Neural progenitor cell (in vitro differentiated cells): Measurements from ENCODE around the gene VAMP7. TPM values are rescaled to one million over a fixed set of nuclear protein-coding genes. Genes with fewer than 3 reads are reported as not detected.
"Not testable (repeated sequence)": the region's sequence is repeated elsewhere in the genome, so short reads cannot be mapped to it uniquely, and the experiment has no call there.

Source experiments
- DNase-seq: peaks from one replicate; pipeline ENCODE4 v3.0.0-alpha.2; 2016; ENCODE audit warnings: low spot score
- H2AFZ ChIP-seq: fragments of 200-600 bp; sonication (generic); replicated peaks from 2 replicates; pipeline ENCODE4 v1.6.1; 2016; ENCODE audit warnings: antibody characterized with exemption
- H3F3A ChIP-seq: fragments of 200-600 bp; sonication (generic); 2 replicates; pipeline ENCODE4 v1.6.1; 2016; ENCODE audit warnings: antibody characterized with exemption, low read depth
- H3K27ac ChIP-seq: fragments of 200-600 bp; sonication (generic); 2 replicates; pipeline ENCODE4 v1.5.1; 2016; ENCODE audit warnings: mild to moderate bottlenecking
- H3K27me3 ChIP-seq: fragments of 200-600 bp; sonication (generic); 2 replicates; pipeline ENCODE4 v1.6.1; 2016; ENCODE audit warnings: mild to moderate bottlenecking, moderate library complexity
- H3K36me3 ChIP-seq: fragments of 200-600 bp; sonication (generic); 2 replicates; pipeline ENCODE4 v1.5.1; 2016
- H3K4me1 ChIP-seq: fragments of 200-600 bp; sonication (generic); 2 replicates; pipeline ENCODE4 v1.6.1; 2016; ENCODE audit warnings: mixed run types
- H3K4me2 ChIP-seq: fragments of 200-600 bp; sonication (generic); 2 replicates; pipeline ENCODE4 v1.6.1; 2016
- H3K4me3 ChIP-seq: fragments of 200-600 bp; sonication (generic); 2 replicates; pipeline ENCODE4 v1.5.1; 2016
- H3K79me2 ChIP-seq: fragments of 200-600 bp; sonication (generic); 2 replicates; pipeline ENCODE4 v1.6.1; 2016; ENCODE audit warnings: low read depth
- H3K9ac ChIP-seq: fragments of 200-600 bp; sonication (generic); 2 replicates; pipeline ENCODE4 v1.6.1; 2016
- H3K9me3 ChIP-seq: fragments of 200-600 bp; sonication (generic); 2 replicates; pipeline ENCODE4 v1.5.1; 2016; ENCODE audit warnings: low read depth
- H4K20me1 ChIP-seq: fragments of 200-600 bp; sonication (generic); 2 replicates; pipeline ENCODE4 v1.6.1; 2016; ENCODE audit warnings: low read depth
- H3K27ac Mint-ChIP-seq: 3 replicates; pipeline ENCODE4 v1.8.0; 2021; ENCODE audit warnings: mixed read lengths
- H3K27me3 Mint-ChIP-seq: 2 replicates; pipeline ENCODE4 v1.8.0; 2022; ENCODE audit warnings: low read depth, mild to moderate bottlenecking, inconsistent platforms, moderate library complexity, mixed read lengths; ENCODE audit not compliant: insufficient read depth
- H3K36me3 Mint-ChIP-seq: 3 replicates; pipeline ENCODE4 v1.8.0; 2021; ENCODE audit warnings: mixed read lengths
- H3K4me1 Mint-ChIP-seq: 3 replicates; pipeline ENCODE4 v1.8.0; 2021; ENCODE audit warnings: mixed read lengths
- H3K4me3 Mint-ChIP-seq: 3 replicates; pipeline ENCODE4 v1.8.0; 2021; ENCODE audit warnings: mild to moderate bottlenecking, moderate library complexity, mixed read lengths
- H3K9me3 Mint-ChIP-seq: 3 replicates; pipeline ENCODE4 v1.8.0; 2020; ENCODE audit warnings: mixed read lengths
- CTCF ChIP-seq: fragments of 200-600 bp; sonication (generic); IDR thresholded peaks from 2 replicates; pipeline ENCODE4 v1.5.1; 2017; ENCODE audit warnings: antibody characterized with exemption, mild to moderate bottlenecking
- EZH2 ChIP-seq: fragments of 200-600 bp; sonication (generic); IDR thresholded peaks from 2 replicates; pipeline ENCODE4 v1.6.1; 2017; ENCODE audit warnings: antibody characterized with exemption, mild to moderate bottlenecking, moderate library complexity
- EZH2phosphoT487 ChIP-seq: fragments of 200-600 bp; sonication (generic); IDR thresholded peaks from 2 replicates; pipeline ENCODE4 v1.6.1; 2017; ENCODE audit warnings: antibody characterized with exemption
- small RNA-seq: library from RNA; depleted of rRNA; stranded (forward); fragments of <200 nt; gene quantifications from one replicate; pipeline ENCODE3, GENCODE V24; 2015
- total RNA-seq: library from RNA; depleted of rRNA; stranded (reverse); fragments of >200 nt; gene quantifications from 2 replicates; pipeline ENCODE4 v1.2.3, GENCODE V29; 2015; ENCODE audit warnings: low replicate concordance

Gene VAMP7
- total RNA-seq, 1 donor from 2014 or later = 43.8 TPM

- no peaks in the 10 kb centered on the region for H3K9me3 ChIP-seq
- H3K9me3 Mint-ChIP-seq = peaks cover 10% of the 10 kb centered on the region
- DNase-seq = no peak
- H3F3A ChIP-seq = no peaks in the 10 kb centered on the region
- H3K4me1 ChIP-seq = no peaks in the 10 kb centered on the region
- H3K36me3 ChIP-seq = no peaks in the 10 kb centered on the region
- H3K4me3 Mint-ChIP-seq = no peak overlapping the region
- H3K4me1 Mint-ChIP-seq = no peaks in the 10 kb centered on the region
- no peak overlapping the region for H2AFZ ChIP-seq
- no peak overlapping the region for H3K4me2 ChIP-seq
- H3K79me2 ChIP-seq = no peaks in the 10 kb centered on the region
- H3K27ac Mint-ChIP-seq = no peak overlapping the region
- peaks cover 4% of the 10 kb centered on the region for H3K27me3 Mint-ChIP-seq
- no peaks in the 10 kb centered on the region for H3K36me3 Mint-ChIP-seq
- no peak overlapping the region for H3K4me3 ChIP-seq
- no peak overlapping the region for H3K27ac ChIP-seq
- no peaks in the 10 kb centered on the region for H3K27me3 ChIP-seq
- H4K20me1 ChIP-seq = no peaks in the 10 kb centered on the region
- H3K9ac ChIP-seq = no peak overlapping the region
- TF ChIP-seq EZH2phosphoT487 (no peak), CTCF (no peak), EZH2 (no peak)
Measured at GRCh38 chrX:155983326-155983725, 102.2 kb downstream of the VAMP7 start.

- no peak overlapping the region for H3K27ac ChIP-seq
- H3F3A ChIP-seq = no peaks in the 10 kb centered on the region
- no peak for DNase-seq
- Mint-ChIP-seq H3K9me3 (peaks cover 12% of the 10 kb centered on the region), H3K4me1 (no peaks in the 10 kb centered on the region), H3K27ac (no peak overlapping the region), H3K4me3 (no peak overlapping the region), H3K36me3 (no peaks in the 10 kb centered on the region), H3K27me3 (peaks cover 3% of the 10 kb centered on the region)
- no peaks in the 10 kb centered on the region for H3K4me1 ChIP-seq
- no peak overlapping the region for H3K9ac ChIP-seq
- no peaks in the 10 kb centered on the region for H3K79me2 ChIP-seq
- no peak overlapping the region for H3K4me2 ChIP-seq
- no peak overlapping the region for H2AFZ ChIP-seq
- no peaks in the 10 kb centered on the region for H4K20me1 ChIP-seq
- H3K4me3 ChIP-seq = no peak overlapping the region
- H3K9me3 ChIP-seq = no peaks in the 10 kb centered on the region
- no peaks in the 10 kb centered on the region for H3K27me3 ChIP-seq
- H3K36me3 ChIP-seq = no peaks in the 10 kb centered on the region
- TF ChIP-seq CTCF (no peak), EZH2 (no peak), EZH2phosphoT487 (no peak)
Measured at GRCh38 chrX:155985208-155985607, 104.1 kb downstream of the VAMP7 start.

- not testable (repeated sequence) for DNase-seq, H3K27ac Mint-ChIP-seq, H3K36me3 Mint-ChIP-seq
Measured at GRCh38 chrX:155986995-155987394, 105.8 kb downstream of the VAMP7 start.

GRCh38 chrX:155988859-155989258 is 107.7 kb downstream of the VAMP7 start:
- Mint-ChIP-seq H3K36me3 (no peaks in the 10 kb centered on the region), H3K4me1 (no peaks in the 10 kb centered on the region), H3K27me3 (peaks cover 2% of the 10 kb centered on the region), H3K27ac (no peak overlapping the region), H3K4me3 (no peak overlapping the region), H3K9me3 (peaks cover 10% of the 10 kb centered on the region)
- no peak overlapping the region for H3K4me3 ChIP-seq
- no peak overlapping the region for H3K4me2 ChIP-seq
- H3K79me2 ChIP-seq = no peaks in the 10 kb centered on the region
- H3K9ac ChIP-seq = no peak overlapping the region
- TF ChIP-seq CTCF = no peak
- no peak for TF ChIP-seq EZH2
- no peak for TF ChIP-seq EZH2phosphoT487
- no peak overlapping the region for H3K27ac ChIP-seq
- no peaks in the 10 kb centered on the region for H3K27me3 ChIP-seq
- no peak overlapping the region for H2AFZ ChIP-seq
- H3F3A ChIP-seq = no peaks in the 10 kb centered on the region
- no peaks in the 10 kb centered on the region for H3K4me1 ChIP-seq
- no peaks in the 10 kb centered on the region for H3K9me3 ChIP-seq
- H4K20me1 ChIP-seq = no peaks in the 10 kb centered on the region
- DNase-seq = no peak
- H3K36me3 ChIP-seq = no peaks in the 10 kb centered on the region

More at GRCh38 chrX:155986995-155987394, 105.8 kb downstream of the VAMP7 start:
- not testable (repeated sequence) for H3K4me2 ChIP-seq, H3K9ac ChIP-seq, H3K9me3 ChIP-seq, H3K27me3 Mint-ChIP-seq, H3K36me3 ChIP-seq, H2AFZ ChIP-seq, H3K27ac ChIP-seq, H3K4me3 Mint-ChIP-seq, H4K20me1 ChIP-seq, H3K79me2 ChIP-seq, H3K4me1 ChIP-seq, H3F3A ChIP-seq, H3K4me1 Mint-ChIP-seq, H3K27me3 ChIP-seq, H3K4me3 ChIP-seq
- peaks cover 10% of the 10 kb centered on the region for H3K9me3 Mint-ChIP-seq

Small RNA genes lying within 50 kb of the gene (small RNA-seq; reads per million reads assigned to genes)
- gene DPH3P2 = not detected

Other genes starting within 250 kb of the VAMP7 start
- gene IL9R, start 116.4 kb downstream of the VAMP7 start, total RNA-seq = 0.25 TPM in 1 of 2 replicates, not detected in the other